CD4-positive, alpha-beta T cell treated with Interleukin-1 beta for 1 hour (primary cell): ENCODE measurements around the gene NELFB.
A peak's percentile ranks its signal among the peaks of the same experiment; 100 is the strongest.

Experiments used
- DNase-seq, 2 donors: peaks; one replicate each; pipeline ENCODE4 v3.0.0-alpha.2; 2020 to 2022

Gene NELFB

GRCh38 chr9:137281345-137282116 is 26.4 kb downstream of the NELFB start:
- no peak for DNase-seq

GRCh38 chr9:137286975-137287383 is 31.9 kb downstream of the NELFB start:
- DNase-seq: peak; percentile 17 to 35

- no peak for DNase-seq
Measured at GRCh38 chr9:137293094-137293481, 38.0 kb downstream of the NELFB start.

- no peak for DNase-seq
Measured at GRCh38 chr9:137293482-137294090, 38.5 kb downstream of the NELFB start.

GRCh38 chr9:137294091-137294680 is 39.1 kb downstream of the NELFB start:
- peak; percentile 31 for DNase-seq

- no peak for DNase-seq
Measured at GRCh38 chr9:137294681-137295237, 39.6 kb downstream of the NELFB start.

- DNase-seq: peak; percentile 48 to 51
Measured at GRCh38 chr9:137295238-137295811, 40.2 kb downstream of the NELFB start.

GRCh38 chr9:137295849-137296669 is 40.9 kb downstream of the NELFB start:
- no peak for DNase-seq

- no peak for DNase-seq
Measured at GRCh38 chr9:137296670-137297664, 41.8 kb downstream of the NELFB start.

GRCh38 chr9:137297966-137298365 is 42.8 kb downstream of the NELFB start:
- DNase-seq: no peak

- no peak for DNase-seq
Measured at GRCh38 chr9:137298401-137299202, 43.5 kb downstream of the NELFB start.

GRCh38 chr9:137299203-137299565 is 44.1 kb downstream of the NELFB start:
- no peak for DNase-seq

- DNase-seq: no peak
Measured at GRCh38 chr9:137299938-137300337, 44.8 kb downstream of the NELFB start.

- peak in 1 of 2 donors; percentile 21 for DNase-seq
Measured at GRCh38 chr9:137300567-137301080, 45.5 kb downstream of the NELFB start.

- no peak for DNase-seq
Measured at GRCh38 chr9:137301081-137301947, 46.2 kb downstream of the NELFB start.

- peak; percentile 89 to 93 for DNase-seq
Measured at GRCh38 chr9:137302118-137302448, 47.0 kb downstream of the NELFB start, which contains the start of gene NRARP. NRARP (minus strand) TSS chr9:137302271; CDS start chr9:137301928, 343 bp downstream.

- no peak for DNase-seq
Measured at GRCh38 chr9:137302449-137303150, 47.5 kb downstream of the NELFB start.

- DNase-seq: no peak
Measured at GRCh38 chr9:137303151-137303892, 48.2 kb downstream of the NELFB start.
